UCSD-AML1 (cell line): ENCODE measurements around the gene CCDC80.
"Not testable (repeated sequence)": the region's sequence is repeated elsewhere in the genome, so short reads cannot be mapped to it uniquely, and the experiment has no call there.

Source experiments
- DNase-seq: peaks from one replicate; lab custom pipeline; 2025; ENCODE audit not compliant: unreplicated experiment; lab: John Stamatoyannopoulos, UW

The CCDC80 gene

DNA sequence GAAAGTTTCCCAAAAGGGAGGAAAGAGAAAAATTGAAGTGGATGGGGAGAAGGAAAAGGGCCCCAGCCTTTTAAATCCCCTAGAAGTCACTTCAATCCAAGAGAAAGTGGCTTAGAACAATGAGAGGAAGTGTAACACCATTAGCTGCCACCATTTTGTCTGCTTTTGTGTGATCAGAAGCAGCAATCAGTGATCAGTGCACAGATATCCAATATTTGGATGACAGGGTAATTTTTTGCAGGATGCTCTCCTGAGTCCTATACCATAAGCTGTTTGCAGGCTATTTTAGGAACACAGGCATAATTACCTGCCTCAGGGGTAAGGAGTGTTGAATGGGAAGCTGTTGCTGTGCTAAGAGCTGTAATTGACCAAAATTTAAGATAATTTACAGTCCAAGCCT is 47.7 kb downstream of the CCDC80 start:
- DNase-seq: no peak

GRCh38 chr3:112587336-112587735 is 53.6 kb downstream of the CCDC80 start:
- DNase-seq: no peak

- DNase-seq: no peak
These were observed 55.2 kb downstream of the CCDC80 start for GRCh38 chr3:112585782-112586181.

DNA sequence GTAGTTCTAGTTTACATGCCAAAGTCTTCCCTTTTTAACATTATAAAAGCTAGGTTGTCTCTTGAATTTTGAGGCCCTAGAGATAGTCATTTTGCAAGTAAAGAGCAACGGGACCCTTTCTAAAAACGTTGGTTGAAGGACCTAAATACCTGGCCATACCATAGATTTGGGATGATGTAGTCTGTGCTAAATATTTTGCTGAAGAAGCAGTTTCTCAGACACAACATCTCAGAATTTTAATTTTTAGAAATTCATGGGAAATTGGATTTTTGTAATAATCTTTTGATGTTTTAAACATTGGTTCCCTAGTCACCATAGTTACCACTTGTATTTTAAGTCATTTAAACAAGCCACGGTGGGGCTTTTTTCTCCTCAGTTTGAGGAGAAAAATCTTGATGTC is 57.8 kb downstream of the CCDC80 start:
- no peak for DNase-seq

DNA sequence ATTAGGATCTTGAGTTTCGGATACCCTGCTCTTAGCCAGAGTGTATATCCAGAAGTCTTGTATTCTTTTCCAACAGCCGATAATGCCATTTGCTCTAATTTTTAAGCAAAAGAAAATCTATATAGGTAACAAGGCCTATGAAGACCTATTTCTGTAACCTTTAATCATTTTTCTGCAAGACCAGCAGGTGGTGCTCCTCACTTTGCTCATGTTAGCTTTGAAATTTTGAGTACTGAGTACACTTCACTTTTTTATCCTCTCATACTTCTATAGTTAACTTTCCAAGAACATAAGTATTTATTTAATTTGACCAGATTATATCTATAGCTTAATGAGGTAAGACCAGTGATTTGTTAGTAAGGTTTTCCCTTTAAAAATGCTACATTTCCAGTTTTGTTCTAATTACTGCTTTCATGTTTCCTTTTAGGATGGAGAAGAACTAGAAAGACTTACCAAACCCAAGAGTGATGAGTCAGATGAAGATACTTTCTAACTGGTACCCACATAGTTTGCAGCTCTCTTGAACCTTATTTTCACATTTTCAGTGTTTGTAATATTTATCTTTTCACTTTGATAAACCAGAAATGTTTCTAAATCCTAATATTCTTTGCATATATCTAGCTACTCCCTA is 58.6 kb downstream of the CCDC80 start:
- DNase-seq: no peak

DNA sequence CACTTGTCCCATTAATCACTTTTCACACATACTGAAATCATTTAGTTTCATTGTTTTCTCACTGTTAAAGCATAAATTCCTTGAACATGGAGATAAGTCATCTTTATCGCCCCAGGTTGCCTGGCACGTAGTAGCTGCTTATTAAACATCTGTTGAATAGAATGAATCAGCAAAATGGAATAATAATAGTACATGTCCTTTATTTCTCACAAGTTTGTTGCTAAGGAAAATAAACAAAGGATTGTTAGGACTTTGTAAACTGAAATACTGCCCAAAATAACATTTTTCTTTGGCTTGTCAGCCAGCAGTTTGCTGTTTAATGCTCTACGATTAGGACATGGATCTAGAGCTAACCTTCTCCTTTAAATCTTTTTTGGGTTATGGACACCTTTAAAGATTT is 61.2 kb downstream of the CCDC80 start:
- no peak for DNase-seq

- no peak for DNase-seq
These were observed 61.7 kb downstream of the CCDC80 start for GRCh38 chr3:112579232-112579631.

DNA sequence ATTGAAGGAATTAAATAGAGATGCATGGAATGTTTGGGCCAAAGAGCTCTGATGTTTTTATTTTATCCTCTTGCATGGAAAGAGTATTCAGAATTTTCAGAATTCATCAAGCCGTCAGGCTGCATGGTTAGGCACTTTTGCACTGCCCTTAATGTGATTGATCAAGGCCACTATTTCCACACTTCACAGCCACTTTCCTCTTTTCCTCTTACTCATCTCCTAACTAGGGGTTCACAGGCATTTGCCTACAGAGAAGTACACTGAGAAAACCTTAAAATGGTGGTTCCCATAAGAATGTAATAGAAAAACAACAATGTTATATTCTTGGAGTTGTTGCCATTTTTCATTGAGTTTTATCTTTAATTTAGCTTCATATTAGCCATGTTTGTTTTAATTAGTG is 68.2 kb downstream of the CCDC80 start:
- DNase-seq: no peak

GRCh38 chr3:112569265-112569664 is 71.7 kb downstream of the CCDC80 start:
- DNase-seq: no peak

DNA sequence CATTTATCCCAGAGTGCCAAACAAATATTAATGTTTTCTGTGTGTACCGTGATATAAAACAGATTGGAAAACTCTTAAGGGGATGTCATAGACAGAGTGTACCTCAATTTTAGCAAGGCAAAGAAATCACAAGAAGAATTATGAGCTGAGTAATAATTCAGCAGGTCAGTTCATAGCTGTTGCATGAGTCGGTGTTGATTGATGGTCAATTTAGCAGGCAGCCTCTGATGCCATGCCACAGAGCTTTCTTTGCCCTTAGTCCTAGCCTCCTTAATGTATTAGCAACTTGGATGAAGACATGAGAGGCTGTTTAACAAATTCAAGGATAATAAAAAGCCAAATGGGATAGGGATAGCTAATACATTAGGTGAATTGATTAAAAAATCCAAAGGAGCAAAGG is 72.3 kb downstream of the CCDC80 start:
- DNase-seq: no peak

DNA sequence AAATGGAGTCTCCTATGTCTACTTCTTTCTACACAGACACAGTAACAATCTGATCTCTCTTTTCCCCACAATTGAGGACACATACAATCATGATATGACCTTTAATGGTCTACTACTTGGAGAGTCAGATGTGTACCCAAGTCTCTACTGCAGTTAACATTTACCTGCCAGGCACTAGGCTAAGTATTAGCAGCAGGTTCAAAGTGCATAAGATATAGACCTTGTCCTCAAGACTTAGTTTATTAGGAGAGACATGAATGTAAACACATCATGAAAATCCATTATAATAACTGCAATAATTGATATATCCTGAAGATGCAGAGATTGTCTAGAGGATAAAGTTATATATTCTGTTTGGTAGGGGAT is 76.0 kb downstream of the CCDC80 start:
- DNase-seq: no peak

- not testable (repeated sequence) for DNase-seq
These were observed 76.5 kb downstream of the CCDC80 start for GRCh38 chr3:112564247-112564939.

DNA sequence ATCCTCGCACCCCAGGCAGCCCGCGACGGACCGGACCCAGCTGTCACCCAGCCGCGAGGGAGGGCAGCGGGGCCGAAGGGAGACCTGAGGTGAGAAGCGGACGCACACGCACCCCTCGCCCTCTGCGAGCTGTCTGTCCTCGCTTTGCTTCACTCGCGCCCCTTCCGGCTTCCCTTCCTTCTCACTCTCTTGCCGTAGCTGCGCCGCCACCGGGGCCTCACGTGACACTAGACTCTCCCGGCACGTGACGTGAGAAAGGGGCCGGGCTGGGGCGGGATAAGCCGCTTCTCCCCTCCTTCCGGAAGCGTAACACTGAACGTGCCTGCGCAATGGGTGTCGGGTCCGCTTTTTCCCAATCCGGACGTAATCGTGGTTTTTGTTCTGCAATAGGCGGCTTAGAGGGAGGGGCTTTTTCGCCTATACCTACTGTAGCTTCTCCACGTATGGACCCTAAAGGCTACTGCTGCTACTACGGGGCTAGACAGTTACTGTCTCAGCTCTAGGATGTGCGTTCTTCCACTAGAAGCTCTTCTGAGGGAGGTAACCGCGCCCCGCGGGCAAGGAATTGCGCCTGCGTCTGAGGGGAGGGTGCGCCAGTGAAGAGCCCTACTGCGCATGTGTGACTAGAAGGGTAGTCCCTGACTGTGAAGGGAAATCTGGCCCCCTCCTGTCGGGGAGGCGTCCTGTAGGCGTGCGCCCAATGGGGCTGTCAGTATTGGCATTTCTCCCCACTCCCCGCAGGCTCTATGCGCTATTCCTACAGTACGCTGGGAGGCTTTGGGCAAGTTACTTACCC is 79.0 kb downstream of the CCDC80 start, which contains the start of the genes ATG3 and SLC35A5:
Gene ATG3 (minus strand): TSS at position 229 of the 796 bp plus-strand sequence. CDS start 434 bp downstream, outside the sequence.
Gene SLC35A5 (plus strand): TSS at position 312 of the 796 bp plus-strand sequence. CDS start 1,359 bp downstream, outside the sequence.
- DNase-seq: peak; percentile 98

- DNase-seq: peak; percentile 89
These were observed 79.5 kb downstream of the CCDC80 start for GRCh38 chr3:112561484-112561733.

GRCh38 chr3:112560721-112561483 is 80.0 kb downstream of the CCDC80 start:
- peak; percentile 78 for DNase-seq

- no peak for DNase-seq
These were observed 80.6 kb downstream of the CCDC80 start for GRCh38 chr3:112560307-112560706.

DNA sequence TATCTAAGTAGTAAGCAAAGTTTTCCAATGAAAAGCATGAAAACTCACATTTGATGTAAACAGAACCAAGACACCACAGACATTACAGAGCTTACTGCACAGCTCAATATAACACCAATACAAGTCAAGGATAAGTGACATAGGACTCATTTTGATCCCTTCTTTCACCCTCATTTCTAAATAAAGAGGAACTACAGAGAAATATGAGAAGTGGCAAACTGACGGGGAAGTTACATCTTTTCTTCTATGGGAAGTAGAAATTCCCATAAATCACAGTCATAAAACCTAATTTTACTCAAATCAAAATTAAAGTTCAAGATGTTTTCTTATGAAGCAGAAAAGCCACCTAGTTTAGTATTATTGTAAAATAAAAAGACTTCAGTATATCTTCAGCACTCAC is 83.0 kb downstream of the CCDC80 start:
- DNase-seq: no peak

GRCh38 chr3:112555535-112556170 is 85.3 kb downstream of the CCDC80 start:
- DNase-seq: no peak

DNA sequence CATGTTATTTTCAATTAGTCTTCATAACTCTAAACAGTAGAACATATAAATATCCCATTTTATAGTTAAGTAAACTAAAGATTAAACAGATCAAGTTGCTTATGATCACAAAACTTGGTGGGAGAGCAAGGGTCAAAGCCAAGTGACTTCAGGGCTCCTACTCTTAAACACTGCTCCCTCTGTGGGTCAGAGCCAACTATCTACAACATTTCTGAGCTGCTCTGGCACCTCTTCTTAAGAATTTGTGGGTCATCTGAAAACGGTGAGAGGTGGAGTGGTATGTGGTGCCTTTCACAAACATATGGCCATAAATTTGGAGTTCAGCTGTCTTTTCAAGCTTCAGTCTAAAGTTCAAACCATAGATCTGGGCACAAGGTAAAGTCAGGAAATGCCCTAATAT is 90.1 kb downstream of the CCDC80 start:
- no peak for DNase-seq
